ENCODE measurements around the gene VKORC1.

DNA sequence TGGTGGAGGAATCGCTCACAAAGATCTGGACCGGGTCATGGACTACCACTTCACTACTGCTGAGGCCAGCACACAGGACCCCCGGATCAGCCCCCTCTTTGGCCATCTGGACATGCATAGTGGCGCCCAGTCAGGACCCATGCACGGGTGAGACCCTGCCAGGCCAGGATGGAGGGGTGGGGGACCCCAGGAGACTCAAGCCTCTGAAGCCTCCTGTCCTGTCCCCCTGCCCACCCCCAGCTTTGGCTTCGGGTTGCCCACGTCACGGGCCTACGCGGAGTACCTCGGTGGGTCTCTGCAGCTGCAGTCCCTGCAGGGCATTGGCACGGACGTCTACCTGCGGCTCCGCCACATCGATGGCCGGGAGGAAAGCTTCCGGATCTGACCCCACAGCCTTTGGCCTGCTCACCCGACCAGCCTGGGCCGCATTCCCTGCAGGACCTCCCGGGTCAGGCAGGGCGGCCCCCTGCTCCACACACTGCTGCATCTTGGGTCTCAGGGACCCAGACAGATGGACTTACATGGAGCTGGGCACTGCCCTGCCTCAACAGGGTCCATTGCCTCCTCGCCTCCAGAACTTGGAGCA lies 17.4 kb upstream of the VKORC1 start:
- TF ChIP-seq TAF7 (optimal IDR thresholded peaks at IDR 0.05; ENCODE audit: borderline replicate concordance, low read depth, low read length) = no peak
- TF ChIP-seq, protein P1, sequence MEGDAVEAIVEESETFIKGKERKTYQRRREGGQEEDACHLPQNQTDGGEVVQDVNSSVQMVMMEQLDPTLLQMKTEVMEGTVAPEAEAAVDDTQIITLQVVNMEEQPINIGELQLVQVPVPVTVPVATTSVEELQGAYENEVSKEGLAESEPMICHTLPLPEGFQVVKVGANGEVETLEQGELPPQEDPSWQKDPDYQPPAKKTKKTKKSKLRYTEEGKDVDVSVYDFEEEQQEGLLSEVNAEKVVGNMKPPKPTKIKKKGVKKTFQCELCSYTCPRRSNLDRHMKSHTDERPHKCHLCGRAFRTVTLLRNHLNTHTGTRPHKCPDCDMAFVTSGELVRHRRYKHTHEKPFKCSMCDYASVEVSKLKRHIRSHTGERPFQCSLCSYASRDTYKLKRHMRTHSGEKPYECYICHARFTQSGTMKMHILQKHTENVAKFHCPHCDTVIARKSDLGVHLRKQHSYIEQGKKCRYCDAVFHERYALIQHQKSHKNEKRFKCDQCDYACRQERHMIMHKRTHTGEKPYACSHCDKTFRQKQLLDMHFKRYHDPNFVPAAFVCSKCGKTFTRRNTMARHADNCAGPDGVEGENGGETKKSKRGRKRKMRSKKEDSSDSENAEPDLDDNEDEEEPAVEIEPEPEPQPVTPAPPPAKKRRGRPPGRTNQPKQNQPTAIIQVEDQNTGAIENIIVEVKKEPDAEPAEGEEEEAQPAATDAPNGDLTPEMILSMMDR (IDR thresholded peaks at IDR 0.05; ENCODE audit: control extremely low read depth in 1 of 3, insufficient read depth in 1 of 3, low read depth in 1 of 3, low read length in 3 of 3) = no peak
- no peak for TF ChIP-seq HDAC2 (IDR thresholded peaks at IDR 0.05; ENCODE audit: borderline replicate concordance in 1 of 2, low read depth in 2 of 2, low read length in 2 of 2)
- TF ChIP-seq ZNF274 (IDR thresholded peaks at IDR 0.05; ENCODE audit: borderline replicate concordance, extremely low read depth, low read length) = no peak
- no peak for TF ChIP-seq RAD21 (IDR thresholded peaks at IDR 0.05 in 1 of 2, conservative IDR thresholded peaks at IDR 0.05 in 1 of 2; ENCODE audit: low read depth in 2 of 2, low read length in 2 of 2)
- TF ChIP-seq TAF1 (IDR thresholded peaks at IDR 0.05; ENCODE audit: low read depth, low read length) = no peak
- TF ChIP-seq, protein P2, sequence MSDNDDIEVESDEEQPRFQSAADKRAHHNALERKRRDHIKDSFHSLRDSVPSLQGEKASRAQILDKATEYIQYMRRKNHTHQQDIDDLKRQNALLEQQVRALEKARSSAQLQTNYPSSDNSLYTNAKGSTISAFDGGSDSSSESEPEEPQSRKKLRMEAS (IDR thresholded peaks at IDR 0.05) = no peak
- no peak for TF ChIP-seq EP300 (IDR thresholded peaks at IDR 0.05; ENCODE audit: borderline replicate concordance in 1 of 2, low read depth in 2 of 2, low read length in 2 of 2)
- TF ChIP-seq EZH2 (IDR thresholded peaks at IDR 0.05; ENCODE audit: low read depth, low read length, severe bottlenecking) = no peak
